ENCODE measurements around the gene NTM.

The NTM gene

DNA sequence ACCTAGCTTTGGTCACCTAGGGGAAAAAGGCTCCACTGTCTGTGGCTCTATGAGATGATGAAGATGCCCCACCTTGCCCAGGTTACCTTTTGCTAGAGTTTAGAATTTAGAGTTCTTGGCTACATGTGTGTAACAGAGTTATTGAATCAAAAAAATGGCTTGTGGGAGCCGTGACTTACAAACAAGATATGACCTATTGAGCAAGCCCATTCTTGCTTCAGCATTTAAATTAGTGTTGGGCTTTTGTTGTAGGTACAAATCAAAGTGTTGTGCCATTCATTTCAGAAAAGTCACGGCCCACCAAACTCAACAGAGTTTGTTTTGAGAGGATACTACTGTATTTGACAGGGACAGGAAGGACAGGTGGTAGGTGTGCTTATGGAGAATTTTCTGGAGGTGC is 768.8 kb downstream of the NTM start:
- no peak for DNase-seq

DNA sequence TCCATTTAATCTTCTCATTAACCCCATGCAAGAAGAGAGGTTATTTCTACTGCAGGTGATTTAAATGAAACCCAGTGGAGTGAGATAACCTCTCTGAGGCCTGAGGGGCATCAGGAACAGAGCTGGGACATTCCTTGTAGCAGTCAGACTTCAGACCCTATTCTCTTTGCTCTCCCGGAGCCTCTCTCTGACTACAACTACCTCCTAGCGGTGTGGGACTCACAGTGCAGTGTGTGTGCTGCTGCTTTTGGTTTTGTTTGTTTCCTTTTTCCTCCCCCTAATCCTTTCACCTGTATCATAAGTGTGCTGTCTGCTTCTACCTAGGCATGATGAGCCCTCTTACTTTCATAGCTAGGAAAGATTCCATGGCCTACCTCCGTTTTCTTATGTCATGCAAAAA is 769.6 kb downstream of the NTM start:
- DNase-seq = no peak

DNA sequence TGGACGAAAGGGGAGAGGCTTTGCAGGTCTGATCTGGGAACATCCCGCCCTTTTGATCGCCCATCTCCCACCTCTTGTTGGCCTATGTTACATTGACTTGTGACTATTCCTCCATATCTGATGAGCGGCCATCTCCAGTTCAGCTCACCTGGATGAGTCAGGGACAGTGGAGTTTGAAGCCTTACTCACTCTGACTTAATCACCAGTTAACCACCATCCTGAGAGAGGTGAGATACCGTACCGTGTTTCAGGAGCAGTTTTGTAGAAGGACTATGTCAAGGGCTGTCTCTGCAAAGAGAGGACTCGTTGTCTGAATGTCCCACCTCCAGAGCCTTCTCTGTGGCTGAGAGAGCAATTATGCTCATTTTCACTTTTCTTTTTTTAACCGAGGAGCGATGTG is 771.7 kb downstream of the NTM start:
- no peak for DNase-seq

DNA sequence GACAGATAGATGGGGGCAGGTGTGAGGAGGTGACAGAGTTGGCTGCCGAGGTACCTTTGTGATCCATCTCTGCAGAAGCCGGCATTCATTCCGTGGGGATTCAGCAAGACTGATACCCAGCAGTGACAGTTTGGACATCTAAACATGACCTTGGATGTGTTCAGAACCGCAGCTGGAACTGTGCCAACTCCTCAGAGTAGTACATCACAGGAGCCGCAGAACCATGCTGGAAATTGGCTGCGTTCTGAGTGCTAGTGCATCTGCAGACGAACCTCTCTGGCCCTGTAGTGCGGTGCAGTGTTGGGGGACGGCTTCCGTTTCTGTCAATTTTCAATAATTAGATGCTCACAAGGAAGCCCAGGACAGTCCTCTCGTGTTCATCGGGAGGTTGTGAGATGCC is 772.1 kb downstream of the NTM start:
- DNase-seq = no peak

DNA sequence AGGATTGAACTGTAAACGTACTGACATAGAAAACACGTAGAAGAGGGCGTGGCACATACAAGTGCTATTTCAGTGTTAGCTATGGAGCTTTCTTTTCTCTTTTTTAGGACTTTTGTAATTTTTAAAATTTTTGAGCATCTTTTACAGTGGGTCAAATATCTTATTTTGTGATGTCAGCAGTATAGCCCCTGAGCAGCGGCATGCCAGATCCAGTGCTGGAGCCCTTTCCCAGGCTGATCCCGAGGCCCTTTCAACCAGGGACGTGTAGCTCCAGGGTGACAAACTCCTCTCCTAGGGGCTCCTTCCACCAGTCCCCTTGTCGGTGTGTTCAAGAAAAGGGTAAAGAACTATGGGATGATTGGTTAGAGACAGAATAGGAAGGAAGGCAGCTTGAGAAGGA is 777.0 kb downstream of the NTM start:
- DNase-seq = no peak

DNA sequence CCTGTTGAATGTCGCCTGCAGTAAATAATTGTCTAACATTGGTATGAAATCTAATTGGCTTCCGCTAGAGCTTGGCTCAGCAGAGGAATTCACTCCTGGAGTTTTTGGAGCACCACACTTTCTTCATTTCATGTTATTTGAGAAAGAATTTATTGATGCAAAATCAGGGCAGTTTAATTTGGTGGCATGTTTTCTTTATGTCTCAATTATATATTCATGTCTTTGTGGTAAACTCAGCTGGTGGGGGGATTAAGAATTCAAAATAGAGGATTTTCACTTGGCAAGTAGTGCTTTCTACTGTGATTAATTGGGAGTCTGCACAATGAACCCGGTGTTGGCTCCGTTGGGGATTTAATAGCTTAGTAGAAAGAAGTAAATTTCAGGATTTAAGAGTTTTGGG is 784.4 kb downstream of the NTM start:
- DNase-seq = no peak

DNA sequence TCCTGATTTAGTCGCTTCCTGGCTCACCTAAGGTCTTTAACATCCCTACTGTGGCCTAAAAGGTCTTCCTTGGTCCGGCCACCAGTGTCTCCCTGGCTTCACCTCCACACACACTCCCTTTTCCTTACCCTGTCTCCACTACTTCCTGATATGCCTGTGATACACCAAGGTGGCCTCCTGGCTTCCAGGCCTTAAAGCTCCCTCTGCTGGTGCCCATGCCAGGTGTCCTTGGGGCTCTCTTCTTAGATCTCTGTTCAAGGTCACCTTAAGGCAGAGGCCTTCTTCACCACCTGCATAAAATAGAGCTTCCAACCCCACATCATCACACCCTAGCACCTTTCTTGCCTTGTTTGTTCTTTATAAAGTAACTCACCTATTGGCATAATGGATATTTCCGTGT is 787.7 kb downstream of the NTM start:
- no peak for DNase-seq

DNA sequence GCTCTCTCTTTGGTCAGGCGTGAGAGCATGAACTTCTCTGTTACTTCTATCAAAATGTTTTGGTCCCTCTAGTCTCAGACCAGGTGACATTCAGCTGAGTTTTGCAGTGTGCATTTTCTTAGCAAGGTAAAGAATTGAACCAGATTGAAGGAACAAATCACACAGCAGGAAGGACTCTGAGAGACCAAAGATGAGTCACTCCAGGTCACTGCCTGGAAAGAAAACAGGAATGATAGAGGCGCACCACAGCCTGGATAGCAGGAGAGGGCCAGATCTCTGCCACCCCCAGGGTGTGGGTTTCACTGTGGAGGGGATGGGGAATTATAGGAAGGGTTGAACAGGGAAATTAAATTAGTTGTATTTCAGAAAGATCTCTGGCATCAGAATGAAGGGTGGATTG is 788.3 kb downstream of the NTM start:
- no peak for DNase-seq

DNA sequence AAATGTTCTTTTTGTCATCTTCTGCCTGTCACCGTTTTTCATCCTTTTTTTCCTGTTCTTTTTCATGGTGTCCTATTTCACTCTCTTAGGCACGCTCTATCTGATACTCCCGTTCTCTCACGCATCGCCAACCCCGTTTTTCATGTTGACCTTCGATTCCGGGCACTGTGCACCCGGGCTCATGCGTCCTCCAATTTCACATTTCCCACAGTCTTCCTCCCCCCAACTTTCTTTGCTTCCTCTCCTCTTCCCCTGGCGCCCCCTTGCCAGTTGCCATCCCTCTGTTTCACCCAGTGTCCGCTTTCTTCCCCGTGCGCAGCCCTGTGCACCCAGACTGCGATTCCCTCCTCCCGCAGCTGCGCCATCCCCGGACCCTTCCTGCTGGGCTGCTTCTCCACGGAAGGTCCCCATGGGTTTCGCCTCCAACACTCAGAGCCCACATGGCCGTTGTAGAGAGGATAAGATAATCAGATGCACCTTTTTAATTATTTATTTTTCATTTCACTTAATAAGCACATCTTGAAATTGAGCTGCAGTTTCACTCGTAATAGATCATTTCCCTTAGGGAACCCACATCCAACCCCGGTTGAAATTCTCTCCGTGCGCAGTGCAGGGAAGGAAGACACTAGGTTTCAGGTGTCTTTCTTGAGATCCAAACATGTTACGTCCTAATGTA is 791.1 kb downstream of the NTM start:
- no peak for DNase-seq

DNA sequence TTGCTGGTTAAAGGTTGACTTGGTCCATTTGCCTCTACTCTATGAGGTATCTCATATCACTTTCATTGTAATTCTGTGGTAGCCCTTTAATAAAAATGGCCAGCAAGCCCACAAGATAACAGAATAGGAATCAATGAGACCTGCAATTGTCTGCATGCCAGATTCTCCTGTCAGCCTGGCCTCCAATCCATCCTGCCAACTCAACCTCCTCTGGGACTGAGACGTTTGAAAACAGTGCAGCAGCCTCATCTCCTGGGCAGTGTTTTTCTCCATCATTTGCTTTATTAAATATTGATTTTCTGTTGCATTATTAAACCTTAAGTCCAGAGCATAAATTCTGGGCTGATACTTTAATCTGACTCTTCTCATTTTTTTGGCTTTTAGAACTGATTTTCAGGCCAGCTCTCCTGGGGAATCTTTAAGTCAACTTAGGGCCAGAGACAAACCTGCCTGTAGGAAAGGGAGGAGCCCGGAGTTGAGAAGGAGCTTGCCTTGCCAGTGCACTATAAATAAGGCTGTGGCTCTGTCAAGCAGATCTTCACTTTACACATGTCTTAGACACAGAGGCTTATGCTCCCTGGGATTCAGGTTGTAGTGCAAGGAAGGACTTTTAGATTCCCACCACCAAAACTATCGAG is 798.0 kb downstream of the NTM start:
- DNase-seq = no peak

DNA sequence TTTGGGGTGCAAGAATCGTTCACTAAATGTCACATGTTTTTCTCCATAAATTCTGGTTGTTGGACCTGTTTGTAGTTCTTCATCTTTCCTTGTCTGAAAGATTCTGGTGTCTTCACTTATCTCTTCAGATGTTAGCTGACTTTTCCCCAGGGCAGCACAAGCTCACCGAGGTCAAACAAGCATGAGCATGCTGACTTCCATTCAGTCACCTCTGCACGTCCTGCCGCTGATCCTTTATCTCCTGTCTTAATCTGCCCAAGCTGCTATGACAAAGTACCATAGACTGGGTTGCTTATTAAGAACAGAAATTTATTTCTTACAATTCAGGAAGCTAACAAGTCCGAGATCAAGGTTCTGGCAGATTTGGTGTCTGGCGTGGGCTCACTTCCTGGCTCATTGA is 800.6 kb downstream of the NTM start:
- no peak for DNase-seq

DNA sequence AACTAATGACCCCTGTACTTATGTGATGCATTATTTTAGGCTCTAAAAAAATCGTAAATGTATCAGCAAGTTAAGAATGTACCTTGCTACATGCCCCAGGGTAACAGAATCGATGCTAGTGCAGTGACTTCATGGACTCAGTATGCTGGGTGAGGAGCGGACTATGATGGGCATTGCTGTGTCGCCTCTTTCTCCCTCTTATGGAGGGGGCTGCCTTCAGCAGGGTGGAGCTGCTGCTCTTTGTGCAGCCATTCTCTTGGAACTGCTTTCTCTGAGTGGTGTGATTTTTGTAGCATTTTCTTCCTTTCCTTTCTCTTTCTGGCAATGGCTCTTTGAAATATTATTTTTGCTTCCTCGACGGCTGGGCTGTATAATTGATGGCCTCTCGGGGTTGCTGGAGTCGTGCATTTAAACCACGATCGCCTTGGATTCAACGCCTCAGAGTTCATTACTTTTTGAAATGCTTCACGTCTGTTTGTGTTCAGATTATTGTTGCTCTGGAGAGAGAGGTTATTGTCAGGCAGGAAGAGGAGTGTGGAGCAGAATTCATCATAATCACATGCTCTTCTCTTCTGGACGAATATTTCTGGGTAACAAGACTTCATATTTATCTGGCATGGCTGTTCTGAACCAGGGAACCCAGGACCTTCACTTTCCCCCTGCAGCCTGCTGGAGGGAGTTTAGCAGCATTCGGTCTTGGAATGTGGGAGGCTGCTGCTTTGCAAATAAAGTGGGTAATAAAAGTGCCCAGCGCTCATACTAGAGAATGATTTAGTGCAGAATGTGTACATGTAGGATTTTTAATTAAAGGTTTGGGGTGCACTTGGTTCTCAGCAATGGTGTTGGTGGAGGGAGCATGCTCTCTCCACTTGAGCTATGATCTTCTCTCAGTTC is 804.2 kb downstream of the NTM start:
- DNase-seq = no peak

DNA sequence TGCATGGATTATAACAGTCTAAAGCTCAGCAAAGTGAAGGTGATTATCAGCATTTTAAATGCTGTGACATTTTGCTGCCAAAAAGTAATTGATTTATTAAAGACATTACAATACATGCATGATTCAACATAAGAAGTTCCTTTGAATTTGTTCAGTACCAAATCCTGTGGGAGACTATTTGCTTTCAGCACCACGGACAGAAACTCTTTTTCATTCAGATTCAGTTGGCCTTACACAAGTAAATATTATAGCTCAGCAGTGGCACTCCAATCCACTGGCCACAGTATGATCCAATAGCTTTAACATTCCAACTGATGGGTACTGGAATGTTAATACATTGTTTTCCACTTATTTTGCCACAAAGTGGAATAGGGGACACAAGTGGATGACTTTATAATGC is 806.7 kb downstream of the NTM start:
- DNase-seq = no peak

DNA sequence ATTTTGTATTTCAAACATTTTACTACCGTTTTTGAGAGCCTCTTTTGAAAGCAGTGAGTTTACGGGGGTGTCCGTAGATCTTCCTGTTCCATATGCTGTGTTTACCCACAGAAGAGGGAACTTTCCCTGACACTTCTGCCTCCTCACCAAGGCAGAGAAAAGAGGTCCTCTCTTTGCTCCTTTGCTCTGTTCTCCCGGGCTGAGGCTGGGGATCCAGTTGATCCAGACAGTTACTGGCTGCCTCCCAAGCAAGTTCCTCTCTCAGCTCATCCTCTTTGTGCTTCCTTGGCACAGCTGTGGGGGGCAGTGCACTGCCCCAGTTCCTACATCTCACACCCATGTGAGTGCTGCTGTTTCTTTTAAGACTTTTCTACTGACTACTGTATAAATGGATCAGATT is 813.7 kb downstream of the NTM start:
- DNase-seq = no peak

DNA sequence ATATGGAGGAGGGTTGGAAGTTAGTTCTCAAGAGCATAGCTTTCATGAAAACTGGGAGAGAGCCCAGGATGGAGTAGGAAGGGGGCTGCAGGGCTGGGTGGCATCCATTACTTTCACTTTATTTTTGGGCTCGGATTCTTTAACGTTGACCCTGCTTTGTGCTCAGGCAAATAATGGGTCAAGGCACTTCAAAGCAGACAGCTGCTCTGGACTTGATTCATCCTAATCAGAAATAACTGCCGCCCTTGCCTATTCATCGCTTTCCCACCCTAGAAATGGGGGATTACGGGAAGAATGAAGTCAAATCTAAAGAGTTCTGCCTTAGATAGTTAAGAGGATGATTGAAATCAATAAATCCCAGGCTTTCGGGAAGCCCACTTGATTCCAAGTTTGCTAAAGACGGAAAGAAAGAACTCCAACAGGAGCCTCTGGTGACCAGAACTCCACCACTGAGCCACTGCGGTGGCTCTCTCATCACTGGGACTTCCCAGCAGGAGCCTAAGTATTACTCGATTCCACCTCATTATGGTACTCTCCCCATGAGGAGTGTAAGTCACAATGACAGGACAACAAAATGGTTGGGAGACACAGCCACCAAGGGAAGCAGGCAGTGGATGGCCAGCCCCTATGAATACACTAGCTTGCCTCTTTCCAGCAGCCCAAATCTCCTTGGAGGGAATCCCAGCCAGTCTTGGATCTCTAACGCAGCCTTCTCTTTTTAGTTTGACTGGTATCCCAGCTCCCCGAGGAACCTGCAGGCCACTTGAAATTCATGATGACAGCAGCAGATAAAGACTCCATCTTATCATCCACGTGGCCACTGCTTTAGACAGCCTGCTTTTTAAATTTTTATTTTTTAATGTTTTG is 815.5 kb downstream of the NTM start:
- no peak for DNase-seq

DNA sequence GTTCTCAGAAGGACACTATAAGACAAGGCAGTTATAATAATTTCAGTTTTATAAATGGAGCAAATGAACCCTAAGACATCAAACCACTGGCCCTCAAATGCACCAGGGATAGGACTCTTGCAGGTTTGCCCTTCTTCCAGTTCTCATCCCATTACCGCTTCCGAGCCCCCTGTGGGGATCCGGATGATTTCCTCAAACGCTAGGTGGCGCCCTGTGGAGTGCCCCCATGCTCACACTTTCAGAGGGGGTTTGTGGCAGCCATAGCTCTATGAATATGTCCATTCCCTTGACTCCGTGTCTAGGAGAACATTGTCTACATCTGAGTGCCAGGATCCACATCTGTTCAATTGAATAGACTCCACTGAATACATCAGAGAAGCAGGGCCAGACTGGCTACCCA is 816.3 kb downstream of the NTM start:
- DNase-seq = no peak

DNA sequence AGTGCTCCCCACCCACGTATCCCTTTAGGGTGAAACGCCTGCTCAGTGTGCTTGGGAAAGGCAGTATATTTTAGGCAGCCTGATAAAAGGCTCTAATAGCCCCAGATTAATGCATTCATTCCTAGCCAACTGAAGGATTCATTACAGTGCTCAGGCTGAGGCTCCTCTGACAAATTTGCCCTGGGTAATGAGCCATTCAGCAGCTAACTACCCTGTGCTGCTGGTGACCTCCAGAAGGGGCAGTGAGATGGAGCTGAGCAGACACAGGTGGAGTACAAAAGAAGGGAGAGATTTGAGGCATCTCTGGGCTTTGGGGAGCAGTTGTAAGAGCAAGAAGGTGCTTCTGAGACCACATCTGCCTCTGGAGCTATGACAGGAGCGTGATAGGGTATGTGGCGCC is 817.0 kb downstream of the NTM start:
- no peak for DNase-seq

DNA sequence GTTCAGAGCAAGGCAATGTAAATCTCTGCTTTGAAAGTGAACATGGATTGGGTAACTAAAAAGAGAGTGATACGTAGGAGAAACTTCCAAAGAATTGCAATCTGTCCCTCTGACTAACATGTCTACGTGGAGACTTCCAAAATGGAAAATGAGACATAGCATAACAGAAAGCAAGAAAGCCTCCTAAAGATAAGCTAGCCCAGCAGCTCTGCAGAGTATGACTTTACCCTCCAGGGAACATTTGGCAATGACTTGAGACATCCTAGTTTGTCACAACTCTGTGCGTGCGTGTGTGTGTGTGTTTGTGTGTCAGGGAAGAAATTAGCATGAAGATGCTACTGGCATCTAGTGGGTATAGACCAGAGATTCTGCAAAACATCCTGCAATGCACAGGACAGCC is 817.4 kb downstream of the NTM start:
- DNase-seq = no peak

DNA sequence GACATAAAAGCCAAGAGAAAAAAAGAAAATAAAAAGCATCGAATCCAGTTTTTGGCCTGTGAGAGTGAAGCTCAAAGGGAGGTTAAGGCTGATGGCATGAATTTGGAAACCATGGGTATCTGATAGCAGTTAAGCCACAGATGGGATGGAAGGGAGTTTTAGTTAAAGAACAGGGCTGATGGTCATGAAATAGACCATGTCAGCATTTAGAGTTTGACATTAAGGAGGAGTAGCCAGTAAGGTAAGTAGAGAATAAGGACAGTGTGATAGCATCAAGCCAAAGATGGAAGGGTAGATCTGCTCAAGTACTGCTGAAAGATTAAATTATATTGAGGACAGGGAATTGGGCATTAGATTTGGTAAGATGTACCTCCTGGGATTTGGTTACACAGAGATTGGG is 826.5 kb downstream of the NTM start:
- DNase-seq = no peak

DNA sequence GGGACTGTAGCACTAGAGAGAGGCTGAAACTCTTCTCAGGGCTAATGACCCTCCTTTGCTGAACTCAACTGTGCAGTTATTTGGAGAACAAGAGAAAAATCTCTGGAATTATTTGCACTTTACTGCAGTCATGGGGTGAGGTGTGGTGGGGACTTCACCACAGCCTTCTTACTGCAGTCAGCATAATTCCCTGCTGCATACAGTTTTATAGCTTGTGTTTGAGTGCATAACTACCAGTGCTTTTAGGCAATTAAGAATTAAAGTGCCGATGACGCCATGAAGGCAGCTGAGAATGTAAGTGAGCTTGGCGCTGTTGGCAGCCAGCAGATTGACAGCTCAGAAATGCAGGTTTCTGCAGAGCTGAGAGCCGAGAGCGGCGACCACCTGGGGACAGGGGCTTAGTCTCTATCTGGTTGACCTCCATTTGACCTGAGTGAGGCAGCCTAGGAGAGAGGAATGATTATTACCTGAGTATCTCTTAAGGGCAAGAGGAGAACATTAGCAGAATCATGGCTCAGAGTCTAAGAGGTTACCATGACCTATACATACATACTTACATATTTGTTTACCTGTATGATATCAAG is 830.0 kb downstream of the NTM start:
- no peak for DNase-seq

DNA sequence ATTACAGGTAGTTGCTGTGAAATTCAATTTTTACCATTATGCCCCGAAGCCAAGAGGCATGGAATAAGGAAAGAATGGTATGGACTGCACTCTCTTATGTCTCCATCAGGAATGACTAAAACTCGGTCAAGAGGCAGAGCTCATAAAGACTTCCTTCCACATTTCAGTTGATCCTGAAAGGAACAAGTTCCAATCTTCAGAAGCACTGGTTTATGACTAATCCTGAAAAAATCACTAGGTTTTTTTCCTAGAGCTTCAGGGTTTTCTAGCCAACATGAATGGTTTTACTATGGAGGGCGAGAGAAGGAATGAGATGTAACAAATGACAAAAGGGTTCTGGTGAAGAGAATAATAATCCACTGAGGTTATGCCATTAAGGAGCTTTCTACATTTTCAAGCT is 832.2 kb downstream of the NTM start:
- DNase-seq = no peak

DNA sequence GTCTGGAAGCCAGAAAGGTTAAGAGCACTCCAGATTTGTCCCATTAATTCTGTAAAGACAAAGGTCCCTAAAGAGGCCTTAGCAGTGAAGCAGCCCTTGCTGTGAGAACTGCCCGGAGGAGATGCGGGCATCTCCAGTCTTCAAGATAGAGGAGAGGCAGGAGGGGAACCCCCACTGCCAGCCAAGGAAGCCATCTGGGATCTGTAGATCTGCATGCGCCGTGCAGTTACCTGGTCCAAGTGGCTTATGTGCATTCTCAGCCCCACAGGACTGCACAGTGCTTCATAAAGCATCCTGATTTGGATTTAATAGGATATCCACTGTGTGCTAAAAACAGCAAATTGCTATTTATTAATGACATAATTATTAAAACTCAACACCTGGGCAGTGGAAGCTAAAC is 834.6 kb downstream of the NTM start:
- no peak for DNase-seq

DNA sequence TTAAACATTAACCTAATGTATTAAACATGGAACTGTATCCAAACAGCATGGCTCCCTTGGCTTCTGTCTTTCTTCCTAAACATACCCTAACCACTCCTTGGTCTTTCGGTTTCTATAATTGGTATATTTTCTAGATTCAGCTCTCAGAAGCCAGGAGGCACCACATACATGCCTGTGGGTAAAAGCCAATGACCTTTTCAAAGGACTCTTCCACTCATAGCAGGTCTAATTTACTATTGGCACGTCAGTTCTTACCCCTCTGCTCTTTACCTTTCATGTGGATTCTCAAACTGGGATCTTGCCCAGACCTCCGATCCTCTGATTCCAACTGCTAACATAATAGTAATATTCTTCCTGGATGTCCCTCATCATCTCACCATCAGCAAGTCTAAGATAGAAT is 835.1 kb downstream of the NTM start:
- no peak for DNase-seq

All from GF-D8 (cell line).